Activated CD8-positive, alpha-beta memory T cell treated with anti-CD3 and anti-CD28 coated beads, Interleukin-2, amount 50 U/mL, for 1 hour (primary cell): Measurements from ENCODE around the gene CPEB2.
A peak's percentile ranks its signal among the peaks of the same experiment; 100 is the strongest.

Source experiments
- DNase-seq: peaks from one replicate; pipeline ENCODE4 v3.0.0-alpha.2; 2020; ENCODE audit errors: extremely low read depth

CPEB2 gene

DNA sequence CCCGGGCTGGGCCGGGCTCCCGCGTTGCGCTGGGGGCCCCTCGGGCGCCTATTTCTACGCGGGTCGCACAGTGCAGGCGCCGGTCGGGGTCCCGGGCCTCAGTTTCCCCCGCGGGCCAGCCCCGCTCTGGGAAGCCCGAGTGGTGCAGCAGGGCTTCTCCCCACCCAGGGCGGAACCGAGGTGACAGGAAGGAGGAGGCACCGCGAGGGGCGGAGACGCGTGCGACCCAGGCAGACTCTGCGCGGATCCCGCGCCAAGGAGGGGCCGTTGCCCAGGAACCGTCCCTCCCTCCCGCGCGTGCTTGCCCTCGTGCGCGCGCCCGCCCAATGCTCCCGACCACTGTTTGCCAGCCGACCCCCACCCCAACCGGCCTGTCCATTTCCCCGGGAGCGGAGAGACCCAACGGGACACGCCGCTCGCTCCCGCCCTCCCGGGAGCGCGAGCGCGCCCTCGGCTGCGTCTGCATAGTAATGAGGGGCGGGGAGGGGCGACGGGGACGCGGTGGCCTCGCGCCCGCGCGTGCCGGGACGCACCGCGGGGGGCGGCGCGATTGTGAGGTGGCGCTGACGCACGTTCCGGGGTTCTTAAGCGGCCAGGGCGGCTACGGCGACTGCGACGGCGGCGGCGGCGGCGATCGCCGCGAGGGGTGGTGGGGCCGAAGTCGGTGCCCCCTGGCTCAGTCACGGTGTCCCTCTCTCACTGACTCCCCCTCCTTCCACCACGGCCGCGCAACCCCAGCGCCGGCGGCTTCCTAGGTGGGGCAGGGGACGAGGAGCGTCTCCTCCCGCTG, at the start of gene CPEB2:
Gene CPEB2, plus strand, starts transcription at position 613 of the 790 bp plus-strand sequence. CDS start 193 bp downstream, outside the sequence.
- peak; percentile 81 for DNase-seq

DNA sequence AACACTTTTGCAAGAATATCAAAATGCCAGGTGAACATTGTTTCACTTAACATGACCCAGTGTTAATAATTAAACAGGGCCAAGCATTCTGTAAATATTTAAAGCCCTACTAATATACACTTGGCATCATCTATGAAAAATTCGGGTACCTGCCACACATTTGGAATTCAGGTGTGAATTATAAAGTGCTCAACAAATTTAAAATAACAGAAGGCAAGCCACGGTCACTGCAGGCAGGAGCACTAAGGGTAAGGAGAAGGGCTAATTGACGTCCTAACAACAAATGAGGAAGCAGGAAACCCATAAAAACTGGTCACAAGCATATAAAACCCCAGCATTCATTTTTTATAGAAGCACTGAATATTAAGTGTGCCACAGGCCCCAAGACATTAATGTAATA, 43.8 kb upstream of the CPEB2 start:
- no peak for DNase-seq

DNA sequence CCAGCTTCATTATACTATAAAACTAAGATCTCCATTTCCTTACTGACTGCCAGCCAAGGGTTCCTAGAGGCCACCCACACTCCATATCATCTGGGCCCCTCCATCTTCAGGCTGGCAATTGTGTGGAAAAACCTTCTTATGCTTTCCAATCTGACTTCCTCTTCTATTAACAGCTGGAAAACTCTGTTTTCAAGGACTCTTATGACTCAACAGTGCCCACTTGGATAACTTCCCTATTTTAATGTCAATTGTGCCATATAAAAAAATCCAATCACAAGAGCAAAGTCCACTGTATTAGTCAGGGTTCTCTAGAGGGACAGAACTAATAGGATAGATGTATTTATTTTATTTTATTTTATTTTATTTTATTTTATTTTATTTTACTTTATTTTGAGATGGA, 41.0 kb upstream of the CPEB2 start:
- no peak for DNase-seq

DNA sequence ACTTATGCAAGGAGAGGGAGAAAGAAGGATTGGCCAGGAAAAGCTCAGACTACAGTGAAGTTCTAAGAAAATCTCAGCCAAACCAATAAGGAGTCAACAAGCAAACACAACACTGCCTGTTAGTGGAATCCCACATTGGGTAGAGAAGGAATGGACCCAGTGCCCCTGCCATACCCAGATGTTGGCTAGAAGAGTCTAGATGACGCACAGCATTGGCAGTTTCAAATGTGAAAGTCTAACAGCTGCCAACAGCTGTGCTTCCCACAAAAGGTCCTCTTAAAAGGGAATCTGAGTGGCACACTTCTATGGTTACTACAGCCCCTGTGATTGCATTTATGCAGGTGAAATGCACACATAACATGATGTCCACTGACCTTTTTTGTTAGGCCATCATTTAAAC, 37.2 kb upstream of the CPEB2 start:
- DNase-seq, result no peak

DNA sequence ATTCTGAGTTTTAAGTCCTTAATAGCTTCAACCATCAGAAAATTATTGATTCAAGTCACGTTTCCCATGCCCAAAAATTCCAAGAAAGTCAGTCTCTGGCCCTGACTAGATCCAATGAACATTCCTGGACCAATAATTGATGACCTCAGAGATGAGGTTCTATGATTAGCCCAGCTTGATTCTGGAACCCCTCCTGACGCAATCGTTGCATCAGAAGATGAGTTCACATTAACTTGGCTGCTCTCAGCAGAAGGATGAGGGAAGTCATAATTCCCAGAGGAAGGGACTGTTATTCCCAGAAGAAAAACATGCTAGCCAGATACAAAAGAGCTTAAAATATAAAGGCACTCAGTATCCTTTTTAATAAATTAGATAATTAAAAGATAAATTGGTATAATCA, 34.3 kb upstream of the CPEB2 start:
- DNase-seq, result no peak

DNA sequence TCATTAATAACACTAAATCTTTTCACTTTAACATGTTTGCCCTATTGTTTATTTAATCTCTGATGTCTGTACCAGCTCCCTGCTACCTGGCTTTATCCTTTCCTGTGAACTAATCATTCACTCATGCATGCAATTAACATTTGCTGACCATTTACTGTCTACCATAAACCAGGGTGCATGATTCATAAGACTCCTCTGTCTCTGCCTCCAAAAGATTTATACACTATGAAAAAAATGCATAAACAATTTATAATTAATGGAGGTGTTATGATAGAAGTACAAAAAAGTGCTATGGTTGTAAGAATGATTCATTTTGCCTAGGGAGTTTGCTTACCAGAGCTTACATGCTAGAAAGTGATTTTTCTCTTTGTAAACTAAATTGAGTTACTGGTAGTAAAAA, 24.5 kb upstream of the CPEB2 start:
- DNase-seq, result no peak

DNA sequence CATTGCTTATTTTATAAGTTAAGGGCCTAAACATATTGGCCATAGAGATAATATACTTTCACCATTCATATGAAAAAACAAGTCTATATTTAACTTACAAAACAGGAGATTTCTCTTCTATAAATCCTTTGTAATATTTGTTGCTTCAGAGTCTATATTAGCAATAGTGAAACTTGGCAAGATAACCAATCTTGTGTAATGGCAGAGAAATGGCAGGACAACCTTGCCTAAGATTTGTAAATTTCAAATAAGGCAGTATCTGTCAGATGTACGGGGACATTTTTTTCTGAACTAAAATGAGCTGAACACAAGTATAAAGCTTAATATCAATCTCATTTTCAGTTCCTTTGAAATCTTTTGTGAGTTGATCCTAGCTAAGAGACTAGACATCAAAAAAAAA, 17.8 kb upstream of the CPEB2 start:
- DNase-seq, result no peak

DNA sequence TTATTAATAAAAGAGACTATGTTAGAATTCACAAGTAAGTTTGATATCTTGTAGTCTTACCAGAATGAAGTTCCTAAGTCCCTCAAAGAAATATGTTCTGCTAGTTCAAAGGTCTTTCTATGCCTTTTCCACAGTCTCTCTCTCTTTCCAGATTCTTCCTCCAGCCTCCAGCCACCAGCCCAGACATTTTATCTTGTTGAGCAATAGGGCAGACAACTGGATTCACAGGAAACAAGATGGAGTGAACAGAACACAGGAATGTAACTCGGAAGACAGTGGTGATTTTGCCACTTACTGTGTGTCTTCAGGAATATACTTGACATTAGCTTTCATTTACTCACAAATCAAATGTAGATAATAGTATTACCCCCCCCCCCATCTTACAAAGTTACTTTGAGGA, 17.1 kb upstream of the CPEB2 start:
- no peak for DNase-seq

DNA sequence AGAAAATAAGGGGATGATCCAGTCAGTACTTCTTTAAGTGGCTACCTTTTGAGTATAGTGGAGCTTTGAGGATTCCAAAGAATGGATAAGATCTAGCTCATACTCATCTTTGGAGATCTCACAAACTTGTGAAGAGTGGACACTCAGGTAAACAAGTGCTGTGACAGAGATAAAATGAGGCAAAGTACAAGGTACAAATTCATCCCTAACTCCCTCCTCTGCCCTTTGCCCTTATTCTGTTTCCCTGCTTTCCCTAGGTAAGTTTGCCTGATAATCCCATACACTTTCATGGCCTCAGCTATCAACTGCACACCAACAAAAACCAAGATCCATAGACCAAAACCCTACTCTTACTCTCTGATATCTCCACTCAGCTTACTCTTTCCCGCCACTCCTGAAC, 16.4 kb upstream of the CPEB2 start:
- DNase-seq, result no peak

DNA sequence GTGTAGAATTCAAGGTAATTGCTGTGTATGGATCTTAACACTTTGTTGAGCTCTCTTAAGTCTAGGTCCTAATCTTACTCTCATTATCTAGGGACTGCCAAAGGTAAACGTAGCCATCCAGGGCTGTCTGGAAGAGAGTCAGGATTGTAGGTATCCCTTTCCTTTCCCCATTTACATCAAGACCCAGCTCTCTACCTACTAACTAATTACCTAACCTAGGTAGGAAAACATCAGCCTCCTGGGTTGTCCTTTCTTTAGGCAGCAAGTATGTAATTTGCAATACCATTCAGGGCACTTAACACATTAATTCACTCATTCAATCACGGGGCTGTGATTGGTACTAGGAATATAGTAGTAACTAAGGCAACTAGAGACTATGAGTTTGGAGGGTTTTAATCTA, 15.2 kb upstream of the CPEB2 start:
- DNase-seq, result no peak

DNA sequence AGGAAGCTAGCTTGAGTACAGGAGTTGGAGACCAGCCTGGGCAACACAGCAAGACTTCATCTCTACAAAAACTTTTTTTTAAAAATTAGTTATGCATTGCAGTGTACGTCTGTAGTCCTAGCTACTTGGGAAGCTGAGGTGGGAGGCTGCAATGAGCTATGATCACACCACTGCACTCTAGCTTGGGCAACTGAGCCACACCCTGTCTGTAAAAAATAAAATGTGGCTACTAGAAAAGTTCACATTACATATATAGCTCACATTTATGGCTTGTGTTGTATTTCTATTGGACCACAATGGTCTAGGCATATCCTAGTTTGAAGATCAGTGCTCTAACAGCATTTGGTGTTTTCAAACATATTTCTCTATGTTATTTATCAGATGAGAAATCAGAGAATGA, 11.8 kb upstream of the CPEB2 start:
- DNase-seq, result no peak

DNA sequence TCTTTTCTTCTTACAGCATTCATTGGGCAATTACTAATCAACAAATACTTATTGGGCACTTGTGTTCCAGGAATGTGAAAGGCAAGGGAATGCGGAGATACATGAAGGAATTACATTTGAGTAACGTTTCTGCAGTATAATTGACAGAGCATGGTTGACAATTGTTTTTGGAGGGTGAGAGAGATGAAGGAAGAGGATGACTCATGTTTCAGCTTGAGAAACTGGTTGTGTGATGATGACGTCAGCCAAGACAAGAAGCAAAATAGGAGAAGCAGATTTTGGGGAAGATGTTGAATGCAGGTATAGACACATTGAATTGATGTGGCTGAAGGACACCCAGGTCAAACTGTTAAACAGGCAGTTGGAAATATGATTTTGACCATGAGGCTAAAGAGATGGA, 8.0 kb upstream of the CPEB2 start:
- no peak for DNase-seq

DNA sequence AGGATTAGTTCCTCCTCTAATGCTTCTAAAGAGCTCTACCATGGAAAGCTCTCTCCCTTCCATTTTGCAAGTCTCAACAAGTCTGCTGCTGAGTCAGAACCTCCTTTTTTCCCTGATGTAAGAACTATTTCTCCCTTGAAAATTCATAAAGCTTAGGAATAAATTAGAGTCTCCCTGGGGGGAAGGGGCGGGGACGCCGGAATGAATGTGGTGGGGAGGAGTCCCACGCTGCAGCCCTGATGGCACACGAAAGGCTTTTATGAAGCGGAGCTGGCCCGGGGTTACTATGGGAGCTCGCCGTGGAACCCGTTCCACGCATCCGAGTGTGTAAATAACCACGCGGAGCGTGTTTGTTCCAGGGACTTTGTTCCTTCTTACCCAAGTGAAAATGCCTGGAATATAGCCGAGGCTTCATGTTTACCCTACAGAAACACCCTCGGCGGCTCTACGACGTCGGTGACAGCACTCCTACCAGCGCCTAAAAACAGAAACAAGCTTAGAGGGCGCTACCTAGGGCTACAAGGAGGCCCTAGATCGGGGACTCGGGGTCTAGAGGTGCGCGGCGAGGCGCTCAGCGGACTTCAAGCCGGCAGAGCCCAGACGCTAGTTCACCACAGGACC, 923 bp upstream of the CPEB2 start:
- no peak for DNase-seq

DNA sequence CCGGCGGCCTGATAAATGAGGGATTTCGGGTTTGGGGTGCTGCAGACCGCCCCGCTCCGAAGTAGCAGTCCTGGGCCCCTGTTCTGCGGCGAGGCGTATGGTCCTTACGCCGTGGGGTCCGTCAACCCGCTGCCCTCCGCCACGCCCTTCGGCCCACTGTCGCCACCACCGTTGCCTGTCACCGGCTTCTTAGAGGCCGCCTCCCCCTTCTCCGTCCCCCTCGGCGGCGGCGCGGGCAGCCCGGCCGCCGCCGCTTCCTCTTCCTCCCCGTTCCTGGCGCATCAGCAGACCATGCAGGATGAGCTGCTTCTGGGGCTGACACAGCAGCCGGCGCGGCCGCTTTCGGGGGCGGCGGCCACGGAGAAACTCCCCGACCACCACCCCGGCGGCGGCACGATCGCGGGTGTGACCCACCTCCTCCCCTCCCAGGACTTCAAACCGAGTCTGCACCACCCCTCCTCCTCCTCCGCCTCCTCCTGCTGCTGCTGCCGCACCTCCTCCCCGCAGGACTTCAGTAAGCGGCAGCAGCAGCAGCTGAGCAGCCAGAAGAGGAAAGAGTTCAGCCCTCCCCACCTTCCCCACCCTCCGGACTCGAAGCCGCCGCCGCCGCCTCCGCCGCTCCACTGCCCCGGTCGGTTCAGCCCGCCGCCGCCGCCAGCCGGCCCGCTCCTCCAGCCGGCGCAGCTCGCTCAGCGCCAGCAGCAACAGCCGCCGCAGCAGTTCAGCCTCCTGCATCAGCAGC, 549 bp downstream of the CPEB2 start:
- DNase-seq, result peak; percentile 74

DNA sequence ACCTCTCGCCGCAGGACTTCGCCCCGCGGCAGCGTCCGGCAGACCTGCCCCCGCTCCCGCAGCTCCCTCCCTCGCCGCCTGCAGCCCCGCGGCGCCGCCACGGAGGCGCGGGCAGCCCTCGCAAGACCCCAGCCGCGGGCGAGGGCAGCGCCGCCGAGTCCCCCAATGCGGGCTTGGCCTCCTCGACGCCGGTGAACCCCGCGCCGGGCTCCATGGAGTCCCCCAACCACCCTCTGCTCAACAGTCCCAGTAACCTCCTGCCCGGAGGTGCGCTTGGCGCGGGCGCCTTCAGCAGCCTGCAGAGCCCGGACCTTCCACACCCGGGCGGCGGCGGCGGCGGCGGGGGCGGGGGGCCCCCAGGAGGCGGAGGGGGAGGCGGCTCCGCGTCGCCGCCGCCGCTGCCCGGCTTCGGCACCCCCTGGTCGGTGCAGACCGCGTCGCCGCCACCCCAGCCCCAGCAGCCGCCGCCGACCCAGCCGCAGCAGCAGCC, 1.2 kb downstream of the CPEB2 start:
- DNase-seq, result no peak

DNA sequence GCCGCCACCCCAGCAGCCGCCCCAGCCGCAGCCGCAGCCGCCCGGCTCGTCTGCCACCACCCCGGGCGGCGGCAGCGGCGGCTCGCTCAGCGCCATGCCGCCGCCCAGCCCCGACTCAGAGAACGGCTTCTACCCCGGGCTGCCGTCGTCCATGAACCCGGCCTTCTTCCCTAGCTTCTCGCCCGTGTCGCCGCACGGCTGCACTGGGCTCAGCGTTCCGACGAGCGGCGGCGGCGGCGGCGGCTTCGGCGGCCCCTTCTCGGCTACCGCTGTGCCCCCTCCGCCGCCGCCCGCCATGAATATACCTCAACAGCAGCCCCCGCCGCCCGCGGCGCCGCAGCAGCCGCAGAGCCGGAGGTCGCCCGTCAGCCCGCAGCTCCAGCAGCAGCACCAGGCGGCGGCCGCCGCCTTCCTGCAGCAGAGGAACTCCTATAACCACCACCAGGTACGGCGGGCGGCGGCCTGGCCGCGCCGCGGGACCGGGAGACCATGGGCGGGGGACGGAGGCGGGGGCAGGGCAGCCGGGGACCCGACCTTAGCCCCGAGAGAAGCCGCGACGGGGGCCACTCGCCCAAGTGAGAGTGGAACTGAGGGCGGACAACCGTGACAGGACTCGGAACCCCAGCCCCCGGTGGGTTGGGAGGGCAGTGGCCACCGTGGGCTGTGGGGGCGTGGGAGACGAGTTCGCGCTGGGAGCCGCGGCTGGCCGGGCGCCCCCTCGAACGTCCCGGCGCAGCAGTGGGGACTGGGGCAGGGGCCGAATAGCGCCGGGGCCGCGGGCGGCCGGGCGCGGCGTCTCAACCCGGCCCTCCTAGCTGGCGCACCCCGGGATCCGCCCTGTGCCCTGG, 1.8 kb downstream of the CPEB2 start:
- no peak for DNase-seq

DNA sequence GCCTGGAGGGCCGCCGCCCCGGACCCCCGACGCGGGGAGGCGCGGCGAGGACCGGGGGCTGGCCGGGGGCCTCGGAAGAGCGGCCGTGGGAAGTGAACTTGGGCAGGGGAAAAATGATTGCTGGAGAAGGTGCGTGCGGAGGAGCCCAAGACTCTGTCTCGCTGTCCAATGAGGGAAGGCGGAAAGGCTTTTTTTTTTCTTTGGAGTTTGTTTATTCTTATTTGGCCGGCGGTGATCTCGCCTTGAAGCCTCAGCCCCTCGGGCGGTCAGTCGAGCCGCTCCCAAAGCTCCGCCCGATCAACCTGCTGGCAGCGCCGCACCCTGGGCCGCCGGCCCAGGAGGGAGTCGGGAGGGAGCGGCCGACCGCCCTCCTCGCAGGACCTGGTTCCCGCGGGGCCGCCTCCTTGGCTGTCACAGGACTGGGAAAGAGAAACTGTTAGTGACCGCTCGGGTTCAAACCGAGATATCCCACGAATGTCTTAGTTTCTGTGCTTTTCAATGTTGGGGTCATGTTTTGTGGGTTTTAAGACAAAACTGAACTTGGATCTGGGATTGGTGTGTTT, 2.5 kb downstream of the CPEB2 start:
- no peak for DNase-seq

DNA sequence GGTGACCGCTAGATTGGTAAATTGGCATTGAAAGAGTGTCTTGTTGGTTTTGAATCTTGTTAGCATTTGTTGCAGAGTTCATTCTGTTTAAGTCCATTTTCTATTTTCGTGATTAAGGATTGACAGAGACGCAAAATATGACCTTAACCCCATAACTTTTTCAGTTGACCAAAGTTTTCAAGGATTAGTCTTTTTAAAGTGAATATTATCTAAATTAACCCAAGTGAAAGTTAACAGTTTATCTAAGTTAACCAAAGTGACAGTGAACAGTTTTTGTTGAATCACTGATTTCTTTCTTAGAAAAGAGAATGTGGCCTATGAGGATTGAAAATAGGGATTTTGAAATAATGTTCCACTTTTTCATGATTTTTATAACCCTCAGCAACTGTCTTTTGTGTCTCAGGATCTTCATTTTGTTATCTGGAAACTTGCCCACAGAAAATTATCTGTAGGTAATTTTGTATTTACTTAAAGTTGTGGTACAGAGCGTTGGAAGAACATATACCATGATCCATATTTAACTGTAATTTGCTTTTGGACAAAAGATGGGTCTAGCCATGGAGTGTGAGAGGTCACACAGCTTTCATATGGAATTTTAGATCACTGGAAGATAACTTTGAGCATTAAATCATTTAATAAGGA, 3.3 kb downstream of the CPEB2 start:
- DNase-seq, result no peak

DNA sequence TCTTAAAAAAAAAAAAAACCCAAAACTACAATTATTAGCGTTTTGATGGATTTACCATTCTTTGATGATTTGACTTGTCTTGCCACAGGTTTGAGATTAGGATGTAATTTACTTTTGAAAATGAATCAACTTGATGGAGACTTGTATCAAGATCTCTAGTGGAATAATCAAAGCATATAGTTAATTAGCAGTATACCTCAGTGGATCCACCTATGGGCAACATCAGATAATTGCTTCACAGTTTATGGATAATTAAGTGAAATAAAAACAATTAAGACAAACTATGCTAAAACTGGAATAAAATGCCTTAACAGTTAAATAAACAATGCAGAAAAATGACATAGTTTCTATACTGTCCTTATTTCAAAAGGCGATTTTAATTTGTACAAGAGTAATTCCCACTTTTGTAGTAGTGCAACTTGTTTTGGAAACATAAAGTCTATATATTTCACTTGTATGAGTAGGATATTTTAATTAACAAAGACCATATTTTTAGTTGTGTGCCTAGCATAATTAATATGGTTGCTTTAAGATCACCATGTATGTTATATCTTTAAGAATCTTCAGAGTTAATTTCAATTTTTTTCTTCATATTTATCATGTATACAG, 4.2 kb downstream of the CPEB2 start:
- no peak for DNase-seq

DNA sequence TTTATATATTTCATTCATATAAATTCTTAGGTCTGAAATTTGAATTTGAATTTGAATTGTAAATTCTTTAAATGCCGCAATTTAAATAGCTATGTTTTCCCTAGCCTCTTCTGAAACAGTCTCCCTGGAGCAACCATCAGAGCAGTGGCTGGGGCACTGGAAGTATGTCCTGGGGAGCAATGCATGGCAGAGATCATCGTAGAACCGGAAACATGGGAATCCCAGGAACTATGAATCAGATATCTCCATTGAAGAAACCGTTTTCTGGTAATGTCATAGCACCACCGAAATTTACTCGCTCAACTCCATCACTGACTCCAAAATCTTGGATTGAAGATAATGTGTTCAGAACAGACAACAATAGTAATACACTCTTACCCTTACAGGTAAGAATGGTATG, 4.9 kb downstream of the CPEB2 start:
- no peak for DNase-seq
